GM12874 (cell line): Measurements from ENCODE around the gene PLIN5.

Experiments
- TF ChIP-seq, protein P1 (sequence below): IDR thresholded peaks from 2 replicates; pipeline ENCODE4 v1.5.1; 2011; ENCODE audit warnings: low read depth, mild to moderate bottlenecking, control low read depth, low read length, moderate library complexity; ENCODE audit not compliant: insufficient read depth

PLIN5 gene, protein sequence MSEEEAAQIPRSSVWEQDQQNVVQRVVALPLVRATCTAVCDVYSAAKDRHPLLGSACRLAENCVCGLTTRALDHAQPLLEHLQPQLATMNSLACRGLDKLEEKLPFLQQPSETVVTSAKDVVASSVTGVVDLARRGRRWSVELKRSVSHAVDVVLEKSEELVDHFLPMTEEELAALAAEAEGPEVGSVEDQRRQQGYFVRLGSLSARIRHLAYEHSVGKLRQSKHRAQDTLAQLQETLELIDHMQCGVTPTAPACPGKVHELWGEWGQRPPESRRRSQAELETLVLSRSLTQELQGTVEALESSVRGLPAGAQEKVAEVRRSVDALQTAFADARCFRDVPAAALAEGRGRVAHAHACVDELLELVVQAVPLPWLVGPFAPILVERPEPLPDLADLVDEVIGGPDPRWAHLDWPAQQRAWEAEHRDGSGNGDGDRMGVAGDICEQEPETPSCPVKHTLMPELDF

DNA sequence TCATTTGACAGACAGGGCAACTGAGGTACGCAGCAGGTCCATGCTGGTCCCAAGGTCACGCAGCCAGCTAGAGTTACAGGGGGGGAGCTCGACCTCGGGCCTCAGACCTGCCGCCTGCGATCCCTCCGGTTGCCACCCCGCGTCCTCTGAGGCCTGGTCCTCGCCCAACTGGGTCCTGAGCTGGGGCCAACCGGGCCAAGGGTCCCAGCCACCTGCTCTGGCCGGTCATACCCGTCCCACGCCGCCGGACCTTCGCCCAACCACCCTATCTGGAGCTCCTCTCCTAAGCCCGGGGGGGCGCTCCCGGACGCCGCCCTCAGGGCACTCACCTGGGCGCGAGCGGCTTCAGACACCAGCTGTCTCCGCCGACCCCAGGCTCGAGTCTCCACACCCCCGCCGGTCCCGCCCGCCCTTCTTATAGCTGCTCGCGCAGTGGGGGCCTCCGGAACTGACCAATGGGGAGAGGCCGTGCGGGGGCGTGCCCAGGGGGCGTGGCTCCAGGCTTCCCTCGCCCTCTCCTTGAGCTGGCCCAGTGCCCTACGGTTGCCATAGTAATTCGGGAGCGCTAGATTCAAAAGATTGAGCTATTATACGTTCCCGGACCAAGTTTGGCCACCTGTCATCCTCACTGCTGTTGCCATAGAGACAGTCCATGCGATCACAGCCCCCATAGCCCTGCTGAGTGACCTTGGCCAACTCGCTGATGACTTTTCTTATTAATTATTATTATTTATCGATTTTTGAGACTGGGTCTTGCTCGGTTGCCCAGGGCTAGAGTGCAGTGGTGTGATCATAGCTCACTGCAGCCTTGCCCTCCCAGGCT is at the start of gene PLIN5:
Gene PLIN5, minus strand, starts transcription at position 389 of the 823 bp plus-strand sequence. CDS start 1,150 bp downstream, outside the sequence.
- TF ChIP-seq, protein P1, sequence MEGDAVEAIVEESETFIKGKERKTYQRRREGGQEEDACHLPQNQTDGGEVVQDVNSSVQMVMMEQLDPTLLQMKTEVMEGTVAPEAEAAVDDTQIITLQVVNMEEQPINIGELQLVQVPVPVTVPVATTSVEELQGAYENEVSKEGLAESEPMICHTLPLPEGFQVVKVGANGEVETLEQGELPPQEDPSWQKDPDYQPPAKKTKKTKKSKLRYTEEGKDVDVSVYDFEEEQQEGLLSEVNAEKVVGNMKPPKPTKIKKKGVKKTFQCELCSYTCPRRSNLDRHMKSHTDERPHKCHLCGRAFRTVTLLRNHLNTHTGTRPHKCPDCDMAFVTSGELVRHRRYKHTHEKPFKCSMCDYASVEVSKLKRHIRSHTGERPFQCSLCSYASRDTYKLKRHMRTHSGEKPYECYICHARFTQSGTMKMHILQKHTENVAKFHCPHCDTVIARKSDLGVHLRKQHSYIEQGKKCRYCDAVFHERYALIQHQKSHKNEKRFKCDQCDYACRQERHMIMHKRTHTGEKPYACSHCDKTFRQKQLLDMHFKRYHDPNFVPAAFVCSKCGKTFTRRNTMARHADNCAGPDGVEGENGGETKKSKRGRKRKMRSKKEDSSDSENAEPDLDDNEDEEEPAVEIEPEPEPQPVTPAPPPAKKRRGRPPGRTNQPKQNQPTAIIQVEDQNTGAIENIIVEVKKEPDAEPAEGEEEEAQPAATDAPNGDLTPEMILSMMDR: no peak

DNA sequence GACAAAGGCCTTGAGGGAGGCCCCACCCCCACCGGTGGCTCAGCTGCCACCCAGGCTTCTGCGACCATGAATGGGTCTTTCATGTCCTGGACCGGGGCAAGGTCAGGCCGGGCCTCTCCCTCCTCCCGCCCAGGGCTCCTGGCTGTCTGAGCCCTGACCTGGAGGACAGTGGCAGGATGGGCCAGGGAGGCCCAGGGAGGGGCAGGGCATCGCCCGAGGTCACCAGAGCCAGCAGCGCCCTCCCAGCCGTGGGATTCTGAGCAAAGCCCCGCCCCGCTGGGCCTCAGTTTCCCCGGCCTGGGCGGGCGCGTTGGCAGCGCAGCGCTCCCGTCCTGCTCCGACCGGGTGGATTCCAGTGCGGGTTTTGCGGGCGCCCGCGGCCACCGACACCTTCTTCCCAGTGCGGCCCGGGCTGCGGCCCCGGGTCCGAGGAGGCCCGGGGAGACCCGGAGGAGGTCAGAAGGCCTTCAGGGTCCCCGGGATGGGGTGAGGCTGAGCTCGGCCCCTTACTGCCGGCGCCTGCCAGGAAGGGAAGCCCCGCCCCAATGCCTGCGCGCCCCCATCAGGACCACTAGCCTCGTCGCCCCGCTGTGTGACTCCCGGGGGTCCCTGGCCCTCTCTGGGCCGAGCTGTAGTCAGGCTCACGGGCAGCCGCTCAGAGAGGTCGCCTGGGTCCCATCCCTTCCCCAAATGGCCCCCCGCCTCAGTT is 49.1 kb upstream of the PLIN5 start:
- TF ChIP-seq, protein P1: no peak

DNA sequence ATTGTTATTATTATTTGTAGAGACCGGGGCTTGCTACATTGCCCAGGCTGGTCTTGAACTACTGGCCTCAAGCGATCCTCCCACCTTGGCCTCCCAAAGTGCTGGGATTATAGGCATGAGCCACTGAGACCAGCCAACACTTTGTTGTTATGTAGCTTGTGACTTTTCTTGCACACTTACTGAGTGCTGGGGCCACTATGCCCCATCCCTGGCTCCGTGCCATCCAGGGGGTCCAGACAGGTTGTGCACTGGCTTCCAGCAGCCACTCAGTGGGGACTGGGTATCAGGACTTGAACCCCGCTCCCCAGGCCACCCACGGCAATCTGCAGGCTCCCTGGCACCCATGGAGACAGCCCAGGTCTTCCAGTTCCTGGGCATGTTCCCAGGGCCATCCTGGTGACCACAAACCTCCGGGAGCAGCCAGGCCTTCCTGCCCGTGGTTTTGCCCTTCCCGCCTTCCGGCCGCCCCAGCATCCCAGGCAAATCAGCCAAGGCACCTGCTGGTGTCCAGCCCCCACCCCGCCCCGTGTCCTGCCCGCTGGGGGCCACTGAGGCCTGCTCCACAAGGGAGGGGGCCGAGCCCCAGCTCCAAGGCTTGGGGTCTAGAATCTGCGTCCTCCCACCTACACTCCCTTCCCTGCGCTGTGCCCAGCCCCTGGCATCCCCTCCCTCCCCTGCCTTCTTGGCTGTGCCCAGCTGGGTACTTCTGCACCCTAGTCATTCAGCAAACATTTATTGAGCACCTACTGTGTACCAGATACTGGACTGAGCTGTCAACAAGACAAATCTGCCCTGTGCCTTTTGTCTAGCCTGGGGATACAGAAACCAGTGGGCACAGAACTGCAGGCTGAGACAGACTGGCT is 48.2 kb upstream of the PLIN5 start:
- TF ChIP-seq, protein P1: no peak

DNA sequence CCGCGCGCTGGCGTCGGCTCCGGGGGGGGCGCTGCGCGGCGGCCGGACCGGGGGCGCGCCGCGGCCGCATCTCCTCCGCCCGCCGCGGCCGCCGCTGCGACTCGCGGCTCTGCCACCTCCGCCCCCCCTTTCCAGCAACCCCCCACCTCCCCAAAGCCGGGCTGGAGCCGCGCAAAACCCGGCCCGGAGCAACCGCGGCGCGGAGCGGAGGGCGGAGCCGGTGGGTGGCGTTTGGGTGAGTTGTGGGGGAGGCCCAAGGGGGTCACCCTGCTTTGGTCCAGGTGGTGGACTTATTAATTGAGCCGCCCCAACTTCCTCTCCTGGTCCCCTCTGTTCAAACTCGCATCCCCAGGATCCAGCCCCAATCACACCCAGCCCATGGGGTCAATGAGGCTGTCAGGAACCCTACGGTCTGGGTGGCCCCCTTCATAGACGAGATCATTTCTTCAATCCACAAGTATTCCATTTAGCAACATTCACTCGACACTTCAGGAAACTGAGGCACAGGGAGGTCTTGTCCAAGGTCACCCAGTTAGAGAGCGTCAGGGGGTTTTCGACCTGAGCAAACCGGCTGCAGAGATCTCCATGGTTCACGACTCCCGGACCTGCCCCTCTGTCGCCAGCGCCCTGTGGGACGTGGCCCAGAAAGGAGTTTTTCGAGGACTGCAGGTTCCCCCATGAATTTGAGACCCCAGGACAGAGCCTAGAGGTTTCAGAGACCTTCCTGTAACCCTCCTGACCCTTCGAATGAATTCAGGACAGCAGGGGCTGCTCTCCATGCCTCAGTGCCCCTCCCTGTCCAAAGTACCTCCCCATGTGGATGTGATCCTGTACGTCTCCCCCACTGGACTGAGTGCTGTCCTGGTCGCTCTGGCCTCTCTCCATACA is 46.9 kb upstream of the PLIN5 start:
- TF ChIP-seq, protein P1: no peak

DNA sequence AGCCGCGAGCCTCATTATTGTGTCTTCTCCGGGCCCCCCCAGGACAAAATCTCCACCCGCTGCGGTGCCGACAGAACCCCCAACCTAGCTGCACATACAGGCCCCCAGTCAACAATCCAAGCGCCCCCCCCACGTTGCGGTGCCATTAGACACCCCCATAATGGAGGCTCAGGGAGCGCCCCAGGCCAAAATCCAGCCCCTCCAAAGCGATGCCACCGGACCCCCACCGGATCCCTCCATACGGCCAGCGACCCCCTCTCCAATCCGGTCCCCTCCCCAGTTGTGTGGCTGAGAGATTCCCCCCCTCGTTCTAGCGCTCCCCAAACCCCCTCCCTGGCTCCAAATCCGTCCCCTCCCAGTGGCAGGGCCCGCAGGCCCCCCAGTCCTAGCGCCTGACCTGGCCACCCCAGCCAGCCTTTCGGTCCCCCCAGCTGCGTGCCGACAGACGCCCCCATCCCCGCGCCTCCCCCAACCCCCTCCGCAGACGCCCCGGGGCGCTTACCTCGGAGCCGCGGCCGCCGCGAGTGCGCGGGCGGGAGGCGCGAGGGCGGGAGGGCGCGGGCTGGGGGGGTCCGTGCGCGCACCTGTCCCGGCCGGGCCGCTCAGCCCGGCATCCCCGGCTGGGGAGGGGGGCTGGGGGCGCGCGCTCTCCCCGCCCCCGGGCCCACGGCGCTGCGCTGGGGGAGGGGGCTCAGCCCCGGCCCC is 46.1 kb upstream of the PLIN5 start:
- TF ChIP-seq, protein P1: no peak
